MCF 10A (cell line): ENCODE data around the gene LRRC1. TPM values are rescaled to one million over a fixed set of nuclear protein-coding genes. Genes with fewer than 3 reads are reported as not detected.

Source experiments
- BruUV-seq: library from RNA; stranded (reverse); fragments of 400-500 nt; replicated peaks from 2 replicates; lab custom pipeline; 2021; lab: Mats Ljungman, UMichigan
- CTCF ChIA-PET: fragments of 300-600 bp; sonication (Branson Sonifier 250); formaldehyde crosslinking; extraction: SDS; loops from one replicate; lab custom pipeline; 2021; ENCODE audit warnings: antibody characterized with exemption, inconsistent platforms; lab: Yijun Ruan, JAX
- POLR2A ChIA-PET: fragments of 300-600, 350-650 bp; sonication (Branson Sonifier 250); formaldehyde crosslinking; extraction: SDS; loops from one replicate; lab custom pipeline; 2020; ENCODE audit warnings: antibody characterized with exemption, inconsistent platforms; lab: Yijun Ruan, JAX
- DNase-seq: peaks from one replicate; pipeline ENCODE4 v3.0.0-alpha.2; 2018; ENCODE audit not compliant: unreplicated experiment
- H3K27ac Mint-ChIP-seq: one replicate; pipeline ENCODE4 v1.8.0; 2022; ENCODE audit warnings: mild to moderate bottlenecking, low read depth, mixed read lengths; ENCODE audit not compliant: unreplicated experiment
- H3K27me3 Mint-ChIP-seq: one replicate; pipeline ENCODE4 v1.8.0; 2022; ENCODE audit warnings: mixed read lengths; ENCODE audit not compliant: insufficient read depth, unreplicated experiment
- H3K36me3 Mint-ChIP-seq: one replicate; pipeline ENCODE4 v1.8.0; 2022; ENCODE audit warnings: mild to moderate bottlenecking, moderate library complexity, mixed read lengths; ENCODE audit not compliant: insufficient read depth, unreplicated experiment
- H3K4me1 Mint-ChIP-seq: one replicate; pipeline ENCODE4 v1.8.0; 2022; ENCODE audit warnings: mixed read lengths; ENCODE audit not compliant: insufficient read depth, unreplicated experiment
- H3K4me3 Mint-ChIP-seq: one replicate; pipeline ENCODE4 v1.8.0; 2022; ENCODE audit warnings: mild to moderate bottlenecking, moderate library complexity, mixed read lengths; ENCODE audit not compliant: unreplicated experiment
- H3K9me3 Mint-ChIP-seq: one replicate; pipeline ENCODE4 v1.8.0; 2022; ENCODE audit warnings: mixed read lengths; ENCODE audit not compliant: unreplicated experiment
- CTCF ChIP-seq: fragments of 200-600 bp; IDR thresholded peaks from one replicate; pipeline ENCODE4 v1.8.0; 2022; ENCODE audit warnings: antibody characterized with exemption, mild to moderate bottlenecking; ENCODE audit not compliant: unreplicated experiment
- intact Hi-C: fragments of 100-400 bp; cut with micrococcal nuclease; formaldehyde crosslinking; loops from 2 replicates; pipeline ENCODE4 v1.14.1; 2022
- total RNA-seq: library from RNA; stranded (reverse); gene quantifications from 2 replicates; pipeline ENCODE4 v1.2.3, GENCODE V29; 2022

The LRRC1 gene
- total RNA-seq, 1 experiment from 2014 or later: 18.6 TPM

GRCh38 chr6:53931086-53931485 lies 136.3 kb downstream of the LRRC1 start:
- Mint-ChIP-seq H3K4me1 (peaks cover 15% of the 10 kb centered on the region), H3K27me3 (no peaks in the 10 kb centered on the region), H3K27ac (no peak overlapping the region), H3K36me3 (peaks cover 10% of the 10 kb centered on the region), H3K9me3 (no peaks in the 10 kb centered on the region), H3K4me3 (no peak overlapping the region)
- no peak for TF ChIP-seq CTCF
- BruUV-seq: no TSS peak
- ChIA-PET POLR2A (no interaction called here), CTCF (interaction anchor here (0.6 to 1.0 kb wide), 2 partner anchors 8 to 91 kb away, joined by 3 to 4 read pairs; no protein-coding TSS in a partner anchor)
- intact Hi-C loops: no loop called here
- DNase-seq: no peak

- POLR2A ChIA-PET: no interaction called here
- Mint-ChIP-seq H3K4me3 (no peak overlapping the region), H3K27ac (no peak overlapping the region), H3K9me3 (no peaks in the 10 kb centered on the region), H3K4me1 (peaks cover 8% of the 10 kb centered on the region), H3K36me3 (peaks cover 10% of the 10 kb centered on the region), H3K27me3 (no peaks in the 10 kb centered on the region)
- no TSS peak for BruUV-seq
- intact Hi-C loops: no loop called here
- TF ChIP-seq CTCF: no peak
- CTCF ChIA-PET: interaction anchor here (0.6 kb wide), 1 partner anchor 1912 kb away, joined by 3 read pairs; no protein-coding TSS in a partner anchor
- DNase-seq: no peak
These were observed 137.7 kb downstream of the LRRC1 start for GRCh38 chr6:53932516-53932915.

- no peak overlapping the region for H3K27ac Mint-ChIP-seq
These were observed 139.2 kb downstream of the LRRC1 start for GRCh38 chr6:53934023-53934422.

GRCh38 chr6:53937461-53937860 lies 142.7 kb downstream of the LRRC1 start:
- H3K9me3 Mint-ChIP-seq: no peaks in the 10 kb centered on the region
- TF ChIP-seq CTCF: no peak
- intact Hi-C loops: no loop called here
- no peak overlapping the region for H3K27ac Mint-ChIP-seq
- ChIA-PET CTCF (interaction anchor here (0.7 kb wide), 1 partner anchor 219 kb away, joined by 3 read pairs; no protein-coding TSS in a partner anchor), POLR2A (interaction anchor here (0.6 kb wide), 1 partner anchor 884 kb away, joined by 3 read pairs; no protein-coding TSS in a partner anchor)
- H3K27me3 Mint-ChIP-seq: no peaks in the 10 kb centered on the region
- peaks cover 5% of the 10 kb centered on the region for H3K36me3 Mint-ChIP-seq
- no peak overlapping the region for H3K4me3 Mint-ChIP-seq
- BruUV-seq: no TSS peak
- H3K4me1 Mint-ChIP-seq: no peaks in the 10 kb centered on the region
- no peak for DNase-seq

More at GRCh38 chr6:53934023-53934422, 139.2 kb downstream of the LRRC1 start:
- TF ChIP-seq CTCF: no peak
- Mint-ChIP-seq H3K9me3 (no peaks in the 10 kb centered on the region), H3K4me1 (peaks cover 5% of the 10 kb centered on the region), H3K36me3 (peaks cover 10% of the 10 kb centered on the region), H3K27me3 (no peaks in the 10 kb centered on the region), H3K4me3 (no peak overlapping the region)
- intact Hi-C loops: no loop called here
- ChIA-PET POLR2A (interaction anchor here (1.0 kb wide), 1 partner anchor 139 kb away, joined by 4 read pairs; the partner anchor contains the start of gene LRRC1), CTCF (interaction anchor here (0.8 kb wide), 1 partner anchor 220 kb away, joined by 3 read pairs; no protein-coding TSS in a partner anchor)
- DNase-seq: no peak
- no TSS peak for BruUV-seq
